NCI-H2029 treated with DMSO at 0.1 percent for 48 hours (cell line): ENCODE measurements around the gene SCGB1D1.
A peak's percentile ranks its signal among the peaks of the same experiment; 100 is the strongest.
"Not testable (repeated sequence)": the region's sequence is repeated elsewhere in the genome, so short reads cannot be mapped to it uniquely, and the experiment has no call there.

Experiments used
- DNase-seq: peaks from one replicate; lab custom pipeline; 2025; lab: John Stamatoyannopoulos, UW

The SCGB1D1 gene

GRCh38 chr11:62166371-62166770 lies 23.6 kb upstream of the SCGB1D1 start:
- no peak for DNase-seq

- DNase-seq = no peak
Observed at GRCh38 chr11:62169448-62169847, 20.6 kb upstream of the SCGB1D1 start.

GRCh38 chr11:62169935-62170334 lies 20.1 kb upstream of the SCGB1D1 start:
- DNase-seq = no peak

- DNase-seq = peak; percentile 68
Observed at GRCh38 chr11:62171261-62171723, 18.7 kb upstream of the SCGB1D1 start.

- no peak for DNase-seq
Observed at GRCh38 chr11:62172294-62172693, 17.7 kb upstream of the SCGB1D1 start.

GRCh38 chr11:62176766-62177165 lies 13.2 kb upstream of the SCGB1D1 start:
- no peak for DNase-seq

- peak; percentile 61 for DNase-seq
Observed at GRCh38 chr11:62179995-62180394, 10.0 kb upstream of the SCGB1D1 start.

- no peak for DNase-seq
Observed at GRCh38 chr11:62181097-62181496, 8.9 kb upstream of the SCGB1D1 start.

GRCh38 chr11:62182147-62182891 lies 7.7 kb upstream of the SCGB1D1 start:
- no peak for DNase-seq

GRCh38 chr11:62186195-62186594 lies 3.8 kb upstream of the SCGB1D1 start:
- peak; percentile 67 for DNase-seq

GRCh38 chr11:62193952-62194351 lies 3.9 kb downstream of the SCGB1D1 start:
- DNase-seq = no peak

- DNase-seq = not testable (repeated sequence)
Observed at GRCh38 chr11:62195010-62195409, 5.0 kb downstream of the SCGB1D1 start.

- DNase-seq = no peak
Observed at GRCh38 chr11:62195945-62196344, 5.9 kb downstream of the SCGB1D1 start.

- DNase-seq = not testable (repeated sequence)
Observed at GRCh38 chr11:62197400-62197799, 7.4 kb downstream of the SCGB1D1 start.

GRCh38 chr11:62201376-62201775 lies 11.4 kb downstream of the SCGB1D1 start:
- DNase-seq = peak; percentile 10

GRCh38 chr11:62202910-62203309 lies 12.9 kb downstream of the SCGB1D1 start:
- DNase-seq = no peak

- no peak for DNase-seq
Observed at GRCh38 chr11:62204430-62204829, 14.4 kb downstream of the SCGB1D1 start.

- no peak for DNase-seq
Observed at GRCh38 chr11:62205441-62205840, 15.4 kb downstream of the SCGB1D1 start.

GRCh38 chr11:62206276-62207066 lies 16.5 kb downstream of the SCGB1D1 start:
- not testable (repeated sequence) for DNase-seq

- peak; percentile 34 for DNase-seq
Observed at GRCh38 chr11:62208785-62209144, 18.7 kb downstream of the SCGB1D1 start.

GRCh38 chr11:62217191-62217748 lies 27.3 kb downstream of the SCGB1D1 start:
- peak; percentile 8 for DNase-seq

- no peak for DNase-seq
Observed at GRCh38 chr11:62221498-62221897, 31.5 kb downstream of the SCGB1D1 start.

- no peak for DNase-seq
Observed at GRCh38 chr11:62223095-62223494, 33.1 kb downstream of the SCGB1D1 start.
